Measurements from ENCODE around the gene RAB3GAP2.

DNA sequence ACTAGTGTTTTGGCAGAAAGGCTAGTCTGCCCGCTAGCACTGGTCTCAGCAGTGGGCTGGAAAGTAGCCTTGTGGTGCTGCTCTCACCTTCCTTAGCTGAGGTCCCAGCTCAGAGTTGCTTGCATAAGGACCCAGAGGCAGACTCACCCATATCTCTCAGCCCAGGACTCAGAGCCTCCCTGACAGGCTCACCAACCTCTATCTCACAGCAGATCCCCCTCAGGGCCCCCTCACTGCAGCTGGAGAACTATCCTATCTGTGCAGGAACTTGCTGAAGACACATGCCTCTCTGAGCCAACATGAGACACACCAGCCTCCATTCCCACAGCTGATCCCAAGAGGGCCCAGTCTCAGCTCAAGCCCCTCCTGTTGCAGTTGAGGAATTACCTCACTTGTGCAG is 95.7 kb downstream of the RAB3GAP2 start:
- TF ChIP-seq, protein P1, sequence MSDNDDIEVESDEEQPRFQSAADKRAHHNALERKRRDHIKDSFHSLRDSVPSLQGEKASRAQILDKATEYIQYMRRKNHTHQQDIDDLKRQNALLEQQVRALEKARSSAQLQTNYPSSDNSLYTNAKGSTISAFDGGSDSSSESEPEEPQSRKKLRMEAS (IDR thresholded peaks at IDR 0.05) = no peak
- TF ChIP-seq NFIC (IDR thresholded peaks at IDR 0.05) (no peak), TAF1 (IDR thresholded peaks at IDR 0.05; ENCODE audit: low read depth) (no peak), ZBTB7A (IDR thresholded peaks at IDR 0.05; ENCODE audit: low read depth) (no peak), RAD21 (IDR thresholded peaks at IDR 0.05; ENCODE audit: low read depth) (no peak), EP300 (IDR thresholded peaks at IDR 0.05; ENCODE audit: borderline replicate concordance) (no peak), YY1 (IDR thresholded peaks at IDR 0.05; ENCODE audit: low read depth) (no peak), CREB1 (IDR thresholded peaks at IDR 0.05; ENCODE audit: low read depth) (no peak), FOXM1 (IDR thresholded peaks at IDR 0.05; ENCODE audit: borderline replicate concordance, low read depth) (no peak)
- TF ChIP-seq, protein P2, sequence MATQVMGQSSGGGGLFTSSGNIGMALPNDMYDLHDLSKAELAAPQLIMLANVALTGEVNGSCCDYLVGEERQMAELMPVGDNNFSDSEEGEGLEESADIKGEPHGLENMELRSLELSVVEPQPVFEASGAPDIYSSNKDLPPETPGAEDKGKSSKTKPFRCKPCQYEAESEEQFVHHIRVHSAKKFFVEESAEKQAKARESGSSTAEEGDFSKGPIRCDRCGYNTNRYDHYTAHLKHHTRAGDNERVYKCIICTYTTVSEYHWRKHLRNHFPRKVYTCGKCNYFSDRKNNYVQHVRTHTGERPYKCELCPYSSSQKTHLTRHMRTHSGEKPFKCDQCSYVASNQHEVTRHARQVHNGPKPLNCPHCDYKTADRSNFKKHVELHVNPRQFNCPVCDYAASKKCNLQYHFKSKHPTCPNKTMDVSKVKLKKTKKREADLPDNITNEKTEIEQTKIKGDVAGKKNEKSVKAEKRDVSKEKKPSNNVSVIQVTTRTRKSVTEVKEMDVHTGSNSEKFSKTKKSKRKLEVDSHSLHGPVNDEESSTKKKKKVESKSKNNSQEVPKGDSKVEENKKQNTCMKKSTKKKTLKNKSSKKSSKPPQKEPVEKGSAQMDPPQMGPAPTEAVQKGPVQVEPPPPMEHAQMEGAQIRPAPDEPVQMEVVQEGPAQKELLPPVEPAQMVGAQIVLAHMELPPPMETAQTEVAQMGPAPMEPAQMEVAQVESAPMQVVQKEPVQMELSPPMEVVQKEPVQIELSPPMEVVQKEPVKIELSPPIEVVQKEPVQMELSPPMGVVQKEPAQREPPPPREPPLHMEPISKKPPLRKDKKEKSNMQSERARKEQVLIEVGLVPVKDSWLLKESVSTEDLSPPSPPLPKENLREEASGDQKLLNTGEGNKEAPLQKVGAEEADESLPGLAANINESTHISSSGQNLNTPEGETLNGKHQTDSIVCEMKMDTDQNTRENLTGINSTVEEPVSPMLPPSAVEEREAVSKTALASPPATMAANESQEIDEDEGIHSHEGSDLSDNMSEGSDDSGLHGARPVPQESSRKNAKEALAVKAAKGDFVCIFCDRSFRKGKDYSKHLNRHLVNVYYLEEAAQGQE (IDR thresholded peaks at IDR 0.05; ENCODE audit: low read depth) = no peak
- TF ChIP-seq, protein P3, sequence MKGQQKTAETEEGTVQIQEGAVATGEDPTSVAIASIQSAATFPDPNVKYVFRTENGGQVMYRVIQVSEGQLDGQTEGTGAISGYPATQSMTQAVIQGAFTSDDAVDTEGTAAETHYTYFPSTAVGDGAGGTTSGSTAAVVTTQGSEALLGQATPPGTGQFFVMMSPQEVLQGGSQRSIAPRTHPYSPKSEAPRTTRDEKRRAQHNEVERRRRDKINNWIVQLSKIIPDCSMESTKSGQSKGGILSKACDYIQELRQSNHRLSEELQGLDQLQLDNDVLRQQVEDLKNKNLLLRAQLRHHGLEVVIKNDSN (IDR thresholded peaks at IDR 0.05) = no peak
